ENCODE measurements around the gene IMP4. TPM values are rescaled to one million over a fixed set of nuclear protein-coding genes. Genes with fewer than 3 reads are reported as not detected.

The IMP4 gene
- total and polyA plus RNA-seq, 2 of the 13 experiments (the other 11 are each of a cell fraction or from before 2014, with no cell fraction given), result 142 to 158 TPM

DNA sequence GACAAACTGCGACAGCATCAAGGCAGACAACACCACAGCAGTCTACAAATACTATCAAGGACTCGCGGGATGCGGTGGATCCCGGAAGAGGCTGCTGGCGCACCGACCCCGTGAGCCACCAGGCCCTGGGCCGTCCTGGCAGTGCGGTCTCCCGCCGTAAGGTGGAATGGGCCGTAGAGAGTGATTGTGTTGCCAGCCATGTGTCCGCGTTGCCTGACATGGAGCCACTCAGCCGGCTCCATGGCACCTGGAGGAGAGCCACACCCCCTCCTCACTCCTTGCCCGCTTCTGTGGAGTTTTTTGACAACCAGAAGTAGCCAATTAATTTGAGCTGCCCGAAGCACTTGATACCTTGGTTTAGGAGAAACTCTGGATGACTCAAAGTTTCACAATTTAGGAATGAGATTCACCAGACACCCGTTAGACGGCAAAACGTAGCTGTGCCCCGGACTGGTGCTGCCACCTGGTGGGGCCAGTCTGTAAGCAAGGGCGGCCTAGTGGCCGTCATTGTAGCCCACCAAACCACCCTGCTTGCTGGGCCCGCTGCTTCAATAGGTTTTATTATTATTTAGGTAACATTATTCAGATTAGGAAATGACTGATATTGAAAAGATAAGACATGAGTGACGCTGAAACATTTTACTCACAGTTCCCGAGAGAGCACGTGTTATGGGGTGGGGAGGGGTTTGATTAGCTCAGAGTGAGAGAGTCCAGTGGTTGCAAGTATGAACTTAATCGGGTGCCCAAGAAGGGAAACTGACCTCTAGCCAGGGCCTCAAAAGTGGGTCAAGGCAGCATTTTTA is 10.2 kb upstream of the IMP4 start (continued):
- TF ChIP-seq, protein P1, sequence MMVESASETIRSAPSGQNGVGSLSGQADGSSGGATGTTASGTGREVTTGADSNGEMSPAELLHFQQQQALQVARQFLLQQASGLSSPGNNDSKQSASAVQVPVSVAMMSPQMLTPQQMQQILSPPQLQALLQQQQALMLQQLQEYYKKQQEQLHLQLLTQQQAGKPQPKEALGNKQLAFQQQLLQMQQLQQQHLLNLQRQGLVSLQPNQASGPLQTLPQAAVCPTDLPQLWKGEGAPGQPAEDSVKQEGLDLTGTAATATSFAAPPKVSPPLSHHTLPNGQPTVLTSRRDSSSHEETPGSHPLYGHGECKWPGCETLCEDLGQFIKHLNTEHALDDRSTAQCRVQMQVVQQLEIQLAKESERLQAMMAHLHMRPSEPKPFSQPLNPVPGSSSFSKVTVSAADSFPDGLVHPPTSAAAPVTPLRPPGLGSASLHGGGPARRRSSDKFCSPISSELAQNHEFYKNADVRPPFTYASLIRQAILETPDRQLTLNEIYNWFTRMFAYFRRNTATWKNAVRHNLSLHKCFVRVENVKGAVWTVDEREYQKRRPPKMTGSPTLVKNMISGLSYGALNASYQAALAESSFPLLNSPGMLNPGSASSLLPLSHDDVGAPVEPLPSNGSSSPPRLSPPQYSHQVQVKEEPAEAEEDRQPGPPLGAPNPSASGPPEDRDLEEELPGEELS (CRISPR knock-in tag; IDR thresholded peaks at IDR 0.05), result no peak
- TF ChIP-seq GTF2F1 (IDR thresholded peaks at IDR 0.05; ENCODE audit: low read length), result no peak
- TF ChIP-seq POLR2A (IDR thresholded peaks at IDR 0.05; ENCODE audit: insufficient read depth in 1 of 2, low read depth in 2 of 2, low read length in 2 of 2), result no peak
- TF ChIP-seq, protein P2, sequence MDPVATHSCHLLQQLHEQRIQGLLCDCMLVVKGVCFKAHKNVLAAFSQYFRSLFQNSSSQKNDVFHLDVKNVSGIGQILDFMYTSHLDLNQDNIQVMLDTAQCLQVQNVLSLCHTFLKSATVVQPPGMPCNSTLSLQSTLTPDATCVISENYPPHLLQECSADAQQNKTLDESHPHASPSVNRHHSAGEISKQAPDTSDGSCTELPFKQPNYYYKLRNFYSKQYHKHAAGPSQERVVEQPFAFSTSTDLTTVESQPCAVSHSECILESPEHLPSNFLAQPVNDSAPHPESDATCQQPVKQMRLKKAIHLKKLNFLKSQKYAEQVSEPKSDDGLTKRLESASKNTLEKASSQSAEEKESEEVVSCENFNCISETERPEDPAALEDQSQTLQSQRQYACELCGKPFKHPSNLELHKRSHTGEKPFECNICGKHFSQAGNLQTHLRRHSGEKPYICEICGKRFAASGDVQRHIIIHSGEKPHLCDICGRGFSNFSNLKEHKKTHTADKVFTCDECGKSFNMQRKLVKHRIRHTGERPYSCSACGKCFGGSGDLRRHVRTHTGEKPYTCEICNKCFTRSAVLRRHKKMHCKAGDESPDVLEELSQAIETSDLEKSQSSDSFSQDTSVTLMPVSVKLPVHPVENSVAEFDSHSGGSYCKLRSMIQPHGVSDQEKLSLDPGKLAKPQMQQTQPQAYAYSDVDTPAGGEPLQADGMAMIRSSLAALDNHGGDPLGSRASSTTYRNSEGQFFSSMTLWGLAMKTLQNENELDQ (CRISPR knock-in tag; IDR thresholded peaks at IDR 0.05; ENCODE audit: borderline replicate concordance), result no peak
- TF ChIP-seq ZNF251 (CRISPR knock-in tag; IDR thresholded peaks at IDR 0.05), result no peak
- TF ChIP-seq, protein P3, sequence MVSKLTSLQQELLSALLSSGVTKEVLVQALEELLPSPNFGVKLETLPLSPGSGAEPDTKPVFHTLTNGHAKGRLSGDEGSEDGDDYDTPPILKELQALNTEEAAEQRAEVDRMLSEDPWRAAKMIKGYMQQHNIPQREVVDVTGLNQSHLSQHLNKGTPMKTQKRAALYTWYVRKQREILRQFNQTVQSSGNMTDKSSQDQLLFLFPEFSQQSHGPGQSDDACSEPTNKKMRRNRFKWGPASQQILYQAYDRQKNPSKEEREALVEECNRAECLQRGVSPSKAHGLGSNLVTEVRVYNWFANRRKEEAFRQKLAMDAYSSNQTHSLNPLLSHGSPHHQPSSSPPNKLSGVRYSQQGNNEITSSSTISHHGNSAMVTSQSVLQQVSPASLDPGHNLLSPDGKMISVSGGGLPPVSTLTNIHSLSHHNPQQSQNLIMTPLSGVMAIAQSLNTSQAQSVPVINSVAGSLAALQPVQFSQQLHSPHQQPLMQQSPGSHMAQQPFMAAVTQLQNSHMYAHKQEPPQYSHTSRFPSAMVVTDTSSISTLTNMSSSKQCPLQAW (CRISPR knock-in tag; IDR thresholded peaks at IDR 0.05), result peak; percentile 40; the same call in 1 of the 2 replicates
- no peak for TF ChIP-seq HOXD1 (CRISPR knock-in tag; IDR thresholded peaks at IDR 0.05)
- TF ChIP-seq IRX3 (CRISPR knock-in tag; IDR thresholded peaks at IDR 0.05; ENCODE audit: borderline replicate concordance, low read depth), result no peak
- no peak for TF ChIP-seq ARID2 (CRISPR knock-in tag; IDR thresholded peaks at IDR 0.05; ENCODE audit: borderline replicate concordance)
- TF ChIP-seq, protein P4, sequence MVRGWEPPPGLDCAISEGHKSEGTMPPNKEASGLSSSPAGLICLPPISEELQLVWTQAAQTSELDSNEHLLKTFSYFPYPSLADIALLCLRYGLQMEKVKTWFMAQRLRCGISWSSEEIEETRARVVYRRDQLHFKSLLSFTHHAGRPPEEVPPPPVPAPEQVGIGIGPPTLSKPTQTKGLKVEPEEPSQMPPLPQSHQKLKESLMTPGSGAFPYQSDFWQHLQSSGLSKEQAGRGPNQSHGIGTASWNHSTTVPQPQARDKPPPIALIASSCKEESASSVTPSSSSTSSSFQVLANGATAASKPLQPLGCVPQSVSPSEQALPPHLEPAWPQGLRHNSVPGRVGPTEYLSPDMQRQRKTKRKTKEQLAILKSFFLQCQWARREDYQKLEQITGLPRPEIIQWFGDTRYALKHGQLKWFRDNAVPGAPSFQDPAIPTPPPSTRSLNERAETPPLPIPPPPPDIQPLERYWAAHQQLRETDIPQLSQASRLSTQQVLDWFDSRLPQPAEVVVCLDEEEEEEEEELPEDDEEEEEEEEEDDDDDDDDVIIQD (CRISPR knock-in tag; IDR thresholded peaks at IDR 0.05; ENCODE audit: low read depth), result no peak
- TF ChIP-seq HIVEP1 (CRISPR knock-in tag; IDR thresholded peaks at IDR 0.05), result no peak
- TF ChIP-seq FLYWCH1 (CRISPR knock-in tag; IDR thresholded peaks at IDR 0.05), result no peak
- no peak for TF ChIP-seq ZNF230 (CRISPR knock-in tag; IDR thresholded peaks at IDR 0.05)
- no peak for TF ChIP-seq JDP2 (CRISPR knock-in tag; IDR thresholded peaks at IDR 0.05; ENCODE audit: borderline replicate concordance)
- TF ChIP-seq ZNF713 (CRISPR knock-in tag; IDR thresholded peaks at IDR 0.05), result no peak
- TF ChIP-seq HMG20A (CRISPR knock-in tag; IDR thresholded peaks at IDR 0.05; ENCODE audit: borderline replicate concordance), result no peak
- no peak for TF ChIP-seq ZNF550 (CRISPR knock-in tag; IDR thresholded peaks at IDR 0.05; ENCODE audit: borderline replicate concordance)
- TF ChIP-seq NR2F1 (CRISPR knock-in tag; IDR thresholded peaks at IDR 0.05), result no peak
- TF ChIP-seq HOXA3 (CRISPR knock-in tag; IDR thresholded peaks at IDR 0.05), result peak; percentile 50; the same call in 1 of the 2 replicates
- no peak for TF ChIP-seq SCMH1 (CRISPR knock-in tag; IDR thresholded peaks at IDR 0.05; ENCODE audit: borderline replicate concordance)
- peak; percentile 77 for TF ChIP-seq TARDBP (CRISPR knock-in tag; IDR thresholded peaks at IDR 0.05)
- TF ChIP-seq, protein P5, sequence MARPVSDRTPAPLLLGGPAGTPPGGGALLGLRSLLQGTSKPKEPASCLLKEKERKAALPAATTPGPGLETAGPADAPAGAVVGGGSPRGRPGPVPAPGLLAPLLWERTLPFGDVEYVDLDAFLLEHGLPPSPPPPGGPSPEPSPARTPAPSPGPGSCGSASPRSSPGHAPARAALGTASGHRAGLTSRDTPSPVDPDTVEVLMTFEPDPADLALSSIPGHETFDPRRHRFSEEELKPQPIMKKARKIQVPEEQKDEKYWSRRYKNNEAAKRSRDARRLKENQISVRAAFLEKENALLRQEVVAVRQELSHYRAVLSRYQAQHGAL (CRISPR knock-in tag; IDR thresholded peaks at IDR 0.05; ENCODE audit: not compliant biosample characterization), result peak; percentile 90
